KMS-11 (cell line): ENCODE measurements around the gene CACNA1I.

Source experiments
- H2AFZ ChIP-seq: fragments of 200-600 bp; sonication (generic); 2 replicates; pipeline ENCODE4 v1.6.1; 2016; ENCODE audit warnings: antibody characterized with exemption, mixed run types, low read depth
- H3K27ac ChIP-seq: fragments of 200-600 bp; sonication (generic); 2 replicates; pipeline ENCODE4 v1.6.1; 2016; ENCODE audit warnings: mild to moderate bottlenecking, mixed run types
- H3K27me3 ChIP-seq: fragments of 200-600 bp; sonication (generic); 2 replicates; pipeline ENCODE4 v1.6.1; 2017; ENCODE audit warnings: mild to moderate bottlenecking, low read depth, mixed run types, moderate library complexity; ENCODE audit not compliant: insufficient read depth
- H3K36me3 ChIP-seq: fragments of 200-600 bp; sonication (generic); 2 replicates; pipeline ENCODE4 v1.6.1; 2017; ENCODE audit warnings: mild to moderate bottlenecking, mixed run types; ENCODE audit not compliant: insufficient read depth
- H3K4me1 ChIP-seq: fragments of 200-600 bp; sonication (generic); 2 replicates; pipeline ENCODE4 v1.6.1; 2016; ENCODE audit warnings: mild to moderate bottlenecking, low read depth, mixed run types; ENCODE audit not compliant: poor library complexity, severe bottlenecking
- H3K4me2 ChIP-seq: fragments of 200-600 bp; sonication (generic); 2 replicates; pipeline ENCODE4 v1.7.0; 2016; ENCODE audit warnings: mild to moderate bottlenecking, mixed run types
- H3K4me3 ChIP-seq: fragments of 200-600 bp; sonication (generic); IDR thresholded peaks from 2 replicates; pipeline ENCODE4 v1.6.1; 2017; ENCODE audit warnings: low read depth, low read length, mixed read lengths; ENCODE audit not compliant: insufficient read depth
- H3K79me2 ChIP-seq: fragments of 200-600 bp; sonication (generic); 2 replicates; pipeline ENCODE4 v1.6.1; 2016; ENCODE audit warnings: low read depth, mixed run types; ENCODE audit not compliant: insufficient read depth
- H3K9ac ChIP-seq: fragments of 200-600 bp; sonication (generic); 2 replicates; pipeline ENCODE4 v1.6.1; 2016; ENCODE audit warnings: mild to moderate bottlenecking, mixed run types
- H4K20me1 ChIP-seq: fragments of 200-600 bp; sonication (generic); 2 replicates; pipeline ENCODE4 v1.6.1; 2016; ENCODE audit warnings: mild to moderate bottlenecking, mixed run types; ENCODE audit not compliant: insufficient read depth
- CTCF ChIP-seq: fragments of 200-600 bp; sonication (generic); conservative IDR thresholded peaks from 2 replicates; pipeline ENCODE4 v1.6.1; 2017; ENCODE audit warnings: low read depth, mild to moderate bottlenecking, antibody characterized with exemption, low read length, moderate library complexity, mixed read lengths

CACNA1I gene

DNA sequence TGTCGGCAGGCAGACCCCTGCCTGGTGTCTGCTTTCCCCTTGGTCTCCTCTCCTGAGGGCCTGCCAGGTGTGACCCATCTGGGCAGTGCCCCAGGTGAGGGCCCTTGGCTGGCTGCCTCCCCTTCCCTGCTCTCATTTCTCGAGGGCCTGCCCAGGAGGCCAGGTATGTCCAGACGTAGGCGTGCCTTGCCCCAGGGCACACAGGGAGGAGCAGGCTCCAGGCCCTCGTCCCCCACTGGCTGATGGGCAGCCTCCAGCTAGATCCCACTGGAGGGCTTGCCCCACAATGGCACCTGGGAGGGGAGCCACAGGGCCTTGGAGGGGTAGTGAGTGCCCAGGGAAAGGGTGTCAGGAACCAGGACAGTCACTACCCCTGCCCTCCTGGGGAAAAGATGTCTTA, 95.9 kb downstream of the CACNA1I start:
- Histone ChIP-seq H2AFZ (no peak overlapping the region), H3K79me2 (no peaks in the 10 kb centered on the region), H3K4me1 (no peaks in the 10 kb centered on the region), H3K36me3 (no peaks in the 10 kb centered on the region), H3K9ac (no peak overlapping the region), H3K4me2 (no peak overlapping the region), H4K20me1 (no peaks in the 10 kb centered on the region), H3K27ac (no peak overlapping the region), H3K4me3 (no peak overlapping the region), H3K27me3 (peaks cover 11% of the 10 kb centered on the region; the same call in 1 of the 2 replicates)
- no peak for TF ChIP-seq CTCF

DNA sequence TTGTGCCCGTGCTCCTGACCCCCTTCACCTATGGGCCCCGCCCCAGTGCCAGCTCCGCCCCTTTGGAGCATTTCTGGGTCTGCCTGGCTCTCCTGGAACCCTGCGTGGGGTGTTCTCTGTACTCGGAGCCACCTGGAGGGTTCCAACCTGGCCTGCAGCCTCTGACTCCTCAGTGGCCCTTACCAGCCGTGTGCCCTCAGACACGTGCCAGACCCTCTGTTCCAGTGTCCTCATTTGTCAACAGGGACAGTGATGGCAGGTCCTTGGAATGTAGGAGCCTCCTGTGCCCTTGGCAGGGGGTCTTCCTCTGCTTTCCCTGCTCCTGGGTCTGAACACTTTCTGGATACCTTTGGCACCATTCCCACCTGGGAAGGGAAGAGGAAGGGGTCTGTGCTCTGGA, 96.4 kb downstream of the CACNA1I start:
- Histone ChIP-seq H3K4me3 (no peak overlapping the region), H3K4me2 (no peak overlapping the region), H3K9ac (no peak overlapping the region), H2AFZ (no peak overlapping the region), H3K79me2 (no peaks in the 10 kb centered on the region), H3K36me3 (no peaks in the 10 kb centered on the region), H4K20me1 (no peaks in the 10 kb centered on the region), H3K27me3 (peaks cover 14% of the 10 kb centered on the region; the same call in 1 of the 2 replicates), H3K27ac (no peak overlapping the region), H3K4me1 (no peaks in the 10 kb centered on the region)
- no peak for TF ChIP-seq CTCF

GRCh38 chr22:39669432-39669831, 98.9 kb downstream of the CACNA1I start:
- no peak overlapping the region for H3K4me2 ChIP-seq
- no peak overlapping the region for H2AFZ ChIP-seq
- no peaks in the 10 kb centered on the region for H4K20me1 ChIP-seq
- H3K4me3 ChIP-seq: no peak overlapping the region
- no peak for TF ChIP-seq CTCF
- no peak overlapping the region for H3K9ac ChIP-seq
- no peak overlapping the region for H3K27ac ChIP-seq
- H3K27me3 ChIP-seq: peaks cover 33% of the 10 kb centered on the region; the same call in 1 of the 2 replicates
- no peaks in the 10 kb centered on the region for H3K79me2 ChIP-seq
- no peaks in the 10 kb centered on the region for H3K36me3 ChIP-seq
- H3K4me1 ChIP-seq: no peaks in the 10 kb centered on the region

- no peak overlapping the region for H3K4me2 ChIP-seq
- H3K79me2 ChIP-seq: no peaks in the 10 kb centered on the region
- H3K9ac ChIP-seq: no peak overlapping the region
- H4K20me1 ChIP-seq: no peaks in the 10 kb centered on the region
- peaks cover 56% of the 10 kb centered on the region; the same call in 1 of the 2 replicates for H3K27me3 ChIP-seq
- no peaks in the 10 kb centered on the region for H3K4me1 ChIP-seq
- H3K27ac ChIP-seq: no peak overlapping the region
- no peaks in the 10 kb centered on the region for H3K36me3 ChIP-seq
- no peak overlapping the region for H2AFZ ChIP-seq
- TF ChIP-seq CTCF: no peak
- no peak overlapping the region for H3K4me3 ChIP-seq
Observed at GRCh38 chr22:39671936-39672335, 101.4 kb downstream of the CACNA1I start.
